Measurements from ENCODE around the gene IFITM2. TPM values are rescaled to one million over a fixed set of nuclear protein-coding genes. Genes with fewer than 3 reads are reported as not detected.

IFITM2 gene
- total RNA-seq, 2 donors from 2014 or later: 74.1 to 115 TPM

GRCh38 chr11:350723-351255 is 43.2 kb downstream of the IFITM2 start:
- DNase-seq: no peak
- Histone ChIP-seq H3K27me3 (no peaks in the 10 kb centered on the region), H3K9me3 (no peaks in the 10 kb centered on the region), H3K4me1 (peaks cover 6% of the 10 kb centered on the region), H3K9ac (ENCODE audit: low read depth in 2 of 2, low read length in 2 of 2) (peak overlapping the region in 1 of 2 donors; percentile 69), H3K27ac (no peak overlapping the region), H3K36me3 (no peaks in the 10 kb centered on the region), H3K4me3 (no peak overlapping the region)
- intact Hi-C loops (cut with DNase I): no loop called here
- TF ChIP-seq CTCF (IDR thresholded peaks at IDR 0.05): no peak

- Histone ChIP-seq H3K4me1 (peaks cover 6% of the 10 kb centered on the region), H3K36me3 (no peaks in the 10 kb centered on the region), H3K9me3 (no peaks in the 10 kb centered on the region), H3K9ac (ENCODE audit: low read depth in 2 of 2, low read length in 2 of 2) (peak overlapping the region in 1 of 2 donors; percentile 69), H3K4me3 (no peak overlapping the region), H3K27ac (no peak overlapping the region), H3K27me3 (no peaks in the 10 kb centered on the region)
- TF ChIP-seq CTCF (IDR thresholded peaks at IDR 0.05): no peak
- no peak for DNase-seq
- intact Hi-C loops (cut with DNase I): no loop called here
Observed at GRCh38 chr11:351411-351810, 43.8 kb downstream of the IFITM2 start.

- Histone ChIP-seq H3K36me3 (no peaks in the 10 kb centered on the region), H3K27ac (peak overlapping the region; percentile 87), H3K27me3 (no peaks in the 10 kb centered on the region), H3K9ac (ENCODE audit: low read depth in 2 of 2, low read length in 2 of 2) (no peak overlapping the region), H3K4me3 (no peak overlapping the region), H3K4me1 (peaks cover 6% of the 10 kb centered on the region), H3K9me3 (no peaks in the 10 kb centered on the region)
- no peak for TF ChIP-seq CTCF (IDR thresholded peaks at IDR 0.05)
- no peak for DNase-seq
- intact Hi-C loops (cut with DNase I): no loop called here
Observed at GRCh38 chr11:352456-353031, 44.9 kb downstream of the IFITM2 start.

- H3K9ac ChIP-seq (ENCODE audit: low read depth in 2 of 2, low read length in 2 of 2): peak overlapping the region in 1 of 2 donors; percentile 19
- peak overlapping the region; percentile 87 for H3K27ac ChIP-seq
- peaks cover 6% of the 10 kb centered on the region for H3K4me1 ChIP-seq
- H3K36me3 ChIP-seq: no peaks in the 10 kb centered on the region
- no peak for TF ChIP-seq CTCF (IDR thresholded peaks at IDR 0.05)
- DNase-seq: peak; percentile 66
- H3K9me3 ChIP-seq: no peaks in the 10 kb centered on the region
- H3K27me3 ChIP-seq: no peaks in the 10 kb centered on the region
- H3K4me3 ChIP-seq: no peak overlapping the region
- intact Hi-C loops (cut with DNase I): no loop called here
Observed at GRCh38 chr11:353179-353873, 45.7 kb downstream of the IFITM2 start.

- peak overlapping the region; percentile 24 for H3K4me3 ChIP-seq
Observed at GRCh38 chr11:355581-356458, 48.2 kb downstream of the IFITM2 start.

More at GRCh38 chr11:355581-356458, 48.2 kb downstream of the IFITM2 start:
- Histone ChIP-seq H3K9ac (ENCODE audit: low read depth in 2 of 2, low read length in 2 of 2) (peak overlapping the region; percentile 41 to 57), H3K27me3 (no peaks in the 10 kb centered on the region), H3K36me3 (no peaks in the 10 kb centered on the region), H3K27ac (peak overlapping the region; percentile 87), H3K9me3 (no peaks in the 10 kb centered on the region), H3K4me1 (peaks cover 6% of the 10 kb centered on the region)
- peak; percentile 95 for DNase-seq
- TF ChIP-seq CTCF (IDR thresholded peaks at IDR 0.05): no peak
- intact Hi-C loops (cut with DNase I): loop anchor here (5.0 kb wide), 1 partner anchor 49 kb away; the partner anchor contains the start of gene IFITM2
